ENCODE results near the gene RPS6KA3.

Gene RPS6KA3

DNA sequence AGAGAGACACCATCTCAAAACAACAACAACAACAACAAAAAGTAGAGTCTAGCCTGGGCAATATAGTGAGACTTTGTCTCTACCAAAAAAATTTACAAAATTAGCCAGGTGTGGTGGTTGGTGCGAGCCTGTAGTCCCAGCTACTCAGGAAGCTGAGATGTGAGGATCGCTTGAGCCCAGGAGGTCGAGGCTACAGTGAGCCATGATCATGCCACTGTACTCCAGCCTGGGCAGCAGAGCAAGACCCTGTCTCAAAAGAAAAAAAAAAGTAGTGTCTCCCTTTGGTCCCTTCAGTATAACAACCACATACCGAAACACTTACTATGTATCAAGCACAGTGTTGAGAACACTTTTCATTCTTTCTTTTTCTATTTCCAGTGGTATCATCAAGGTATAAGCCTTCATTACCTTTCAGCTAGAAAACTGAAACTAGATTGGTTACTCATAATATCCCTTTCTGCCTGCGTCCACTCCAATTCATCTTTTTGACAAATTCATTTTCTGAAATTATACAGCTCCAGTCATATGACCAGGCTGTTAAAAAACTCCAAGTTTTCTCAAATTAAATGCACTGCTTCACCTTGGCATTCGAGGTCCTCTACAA, 54.1 kb downstream of the RPS6KA3 start:
- no peak overlapping the region for H3K4me2 ChIP-seq (ENCODE audit: insufficient read depth, low read length)
- DNase-seq (no peak), ATAC-seq (ENCODE audit: insufficient read depth, low read depth) (no peak)
- peaks cover 19% of the 10 kb centered on the region for H3K36me3 ChIP-seq (ENCODE audit: insufficient read depth, low read length)
- H3K4me1 ChIP-seq (ENCODE audit: insufficient read depth, low read length), result peaks cover 7% of the 10 kb centered on the region
- TF ChIP-seq EZH2 (IDR thresholded peaks at IDR 0.05; ENCODE audit: borderline replicate concordance, low read depth, low read length, severe bottlenecking), result no peak
- TF ChIP-seq, protein P1, sequence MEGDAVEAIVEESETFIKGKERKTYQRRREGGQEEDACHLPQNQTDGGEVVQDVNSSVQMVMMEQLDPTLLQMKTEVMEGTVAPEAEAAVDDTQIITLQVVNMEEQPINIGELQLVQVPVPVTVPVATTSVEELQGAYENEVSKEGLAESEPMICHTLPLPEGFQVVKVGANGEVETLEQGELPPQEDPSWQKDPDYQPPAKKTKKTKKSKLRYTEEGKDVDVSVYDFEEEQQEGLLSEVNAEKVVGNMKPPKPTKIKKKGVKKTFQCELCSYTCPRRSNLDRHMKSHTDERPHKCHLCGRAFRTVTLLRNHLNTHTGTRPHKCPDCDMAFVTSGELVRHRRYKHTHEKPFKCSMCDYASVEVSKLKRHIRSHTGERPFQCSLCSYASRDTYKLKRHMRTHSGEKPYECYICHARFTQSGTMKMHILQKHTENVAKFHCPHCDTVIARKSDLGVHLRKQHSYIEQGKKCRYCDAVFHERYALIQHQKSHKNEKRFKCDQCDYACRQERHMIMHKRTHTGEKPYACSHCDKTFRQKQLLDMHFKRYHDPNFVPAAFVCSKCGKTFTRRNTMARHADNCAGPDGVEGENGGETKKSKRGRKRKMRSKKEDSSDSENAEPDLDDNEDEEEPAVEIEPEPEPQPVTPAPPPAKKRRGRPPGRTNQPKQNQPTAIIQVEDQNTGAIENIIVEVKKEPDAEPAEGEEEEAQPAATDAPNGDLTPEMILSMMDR (IDR thresholded peaks at IDR 0.05; ENCODE audit: borderline replicate concordance, extremely low read depth, low read length, poor library complexity, severe bottlenecking), result no peak
- no peak overlapping the region for H2AFZ ChIP-seq (ENCODE audit: low read depth, low read length)
- H3K9me3 ChIP-seq (ENCODE audit: insufficient read depth, low read length, severe bottlenecking), result no peaks in the 10 kb centered on the region
- 0 out of 2 replicates have a peak, but pooled peaks cover 3% of the 10 kb centered on the region for H4K20me1 ChIP-seq (ENCODE audit: insufficient read depth, low read length)
- no peak overlapping the region for H3K27ac ChIP-seq (ENCODE audit: low read length)
- H3K9ac ChIP-seq (ENCODE audit: low read depth, low read length), result no peak overlapping the region
- no peak overlapping the region for H3K4me3 ChIP-seq (ENCODE audit: low read depth in 1 of 2, low read length in 2 of 2)
- peaks cover 59% of the 10 kb centered on the region for H3K79me2 ChIP-seq (ENCODE audit: insufficient read depth, low read length)
- H3K27me3 ChIP-seq (ENCODE audit: insufficient read depth, low read length, poor library complexity), result no peaks in the 10 kb centered on the region

DNA sequence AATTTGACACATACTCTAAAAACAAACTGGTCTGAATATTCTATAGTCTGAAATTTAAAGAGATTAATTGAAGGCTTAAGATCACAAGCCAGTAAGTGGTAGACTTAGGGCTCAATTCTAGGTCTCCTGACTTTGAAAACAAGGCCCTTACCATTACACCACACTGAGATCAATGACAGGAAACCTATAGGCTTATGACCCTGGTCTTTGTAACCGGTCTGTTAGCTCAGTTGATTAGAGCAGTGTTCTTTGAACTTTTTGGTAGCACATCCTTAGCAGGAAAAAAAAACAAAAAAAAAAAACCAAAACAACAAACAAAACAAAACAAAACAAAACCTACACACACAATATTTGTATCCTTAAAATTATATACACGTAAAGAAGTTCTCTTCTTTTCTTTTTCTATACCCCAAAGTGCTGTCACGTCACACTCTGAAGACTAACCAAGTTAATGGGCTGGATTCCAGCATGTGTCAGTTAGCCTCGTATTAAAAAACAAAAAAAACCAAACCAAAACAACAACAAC, 55.4 kb downstream of the RPS6KA3 start:
- peaks cover 51% of the 10 kb centered on the region for H3K79me2 ChIP-seq (ENCODE audit: insufficient read depth, low read length)

DNA sequence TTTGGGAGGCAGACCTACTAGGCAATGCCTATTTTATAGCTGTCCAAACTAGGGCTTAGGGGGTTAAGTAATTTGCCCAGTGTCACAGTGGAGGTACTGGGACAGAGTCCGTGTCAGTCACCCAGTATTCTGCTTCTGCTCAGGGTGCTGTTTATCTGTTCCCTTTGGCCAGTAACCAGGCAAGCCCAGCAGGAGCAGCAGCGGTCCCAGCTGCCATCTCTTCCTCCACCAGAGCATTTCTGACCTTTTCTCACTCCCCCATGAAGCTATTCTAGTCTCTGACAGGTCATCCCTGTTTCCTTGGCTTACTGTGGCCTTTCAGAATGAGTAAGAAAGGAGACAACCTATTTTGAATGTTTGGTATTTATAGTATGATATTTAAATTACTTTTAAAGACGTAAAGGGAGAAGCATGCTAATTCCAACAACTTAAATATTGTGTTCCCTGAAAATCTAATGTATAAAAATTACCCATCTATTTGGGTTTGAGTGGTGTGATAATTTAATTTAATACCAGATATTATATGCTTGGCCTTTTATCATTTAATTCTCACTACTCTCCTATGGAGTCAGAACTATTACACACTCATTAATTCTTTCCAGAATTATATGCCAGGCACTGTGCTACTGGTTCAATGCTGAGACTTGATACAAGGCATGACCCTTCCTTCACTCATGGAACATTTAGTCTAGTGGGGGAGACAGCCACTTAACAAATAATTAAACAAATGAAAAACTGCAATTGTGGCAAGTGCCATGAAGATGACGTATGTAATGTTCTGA, 60.6 kb downstream of the RPS6KA3 start:
- H3K79me2 ChIP-seq (ENCODE audit: insufficient read depth, low read length), result peaks cover 12% of the 10 kb centered on the region; the same call in 1 of the 2 replicates
- H3K36me3 ChIP-seq (ENCODE audit: insufficient read depth, low read length), result peaks cover 49% of the 10 kb centered on the region
- no peak overlapping the region for H3K4me2 ChIP-seq (ENCODE audit: insufficient read depth, low read length)
- H3K4me3 ChIP-seq (ENCODE audit: low read depth in 1 of 2, low read length in 2 of 2), result no peak overlapping the region
- no peak overlapping the region for H2AFZ ChIP-seq (ENCODE audit: low read depth, low read length)
- H3K27ac ChIP-seq (ENCODE audit: low read length), result no peak overlapping the region; the same call in 1 of the 2 replicates
- H4K20me1 ChIP-seq (ENCODE audit: insufficient read depth, low read length), result no peaks in the 10 kb centered on the region
- DNase-seq, result no peak
- H3K9ac ChIP-seq (ENCODE audit: low read depth, low read length), result no peak overlapping the region
- TF ChIP-seq, protein P1 (IDR thresholded peaks at IDR 0.05; ENCODE audit: borderline replicate concordance, extremely low read depth, low read length, poor library complexity, severe bottlenecking), result no peak
- TF ChIP-seq EZH2 (IDR thresholded peaks at IDR 0.05; ENCODE audit: borderline replicate concordance, low read depth, low read length, severe bottlenecking), result no peak
- no peaks in the 10 kb centered on the region for H3K27me3 ChIP-seq (ENCODE audit: insufficient read depth, low read length, poor library complexity)
- H3K4me1 ChIP-seq (ENCODE audit: insufficient read depth, low read length), result peaks cover 28% of the 10 kb centered on the region
- H3K9me3 ChIP-seq (ENCODE audit: insufficient read depth, low read length, severe bottlenecking), result no peaks in the 10 kb centered on the region
- no peak for ATAC-seq (ENCODE audit: insufficient read depth, low read depth)

More for the DNA sequence above, 55.4 kb downstream of the RPS6KA3 start:
- H3K27me3 ChIP-seq (ENCODE audit: insufficient read depth, low read length, poor library complexity), result no peaks in the 10 kb centered on the region
- H3K4me2 ChIP-seq (ENCODE audit: insufficient read depth, low read length), result no peak overlapping the region
- H4K20me1 ChIP-seq (ENCODE audit: insufficient read depth, low read length), result 0 out of 2 replicates have a peak, but pooled peaks cover 3% of the 10 kb centered on the region
- H3K4me3 ChIP-seq (ENCODE audit: low read depth in 1 of 2, low read length in 2 of 2), result no peak overlapping the region
- DNase-seq (no peak), ATAC-seq (ENCODE audit: insufficient read depth, low read depth) (no peak)
- H3K9ac ChIP-seq (ENCODE audit: low read depth, low read length), result no peak overlapping the region
- peaks cover 5% of the 10 kb centered on the region; the same call in 1 of the 2 replicates for H3K4me1 ChIP-seq (ENCODE audit: insufficient read depth, low read length)
- TF ChIP-seq EZH2 (IDR thresholded peaks at IDR 0.05; ENCODE audit: borderline replicate concordance, low read depth, low read length, severe bottlenecking), result no peak
- TF ChIP-seq, protein P1 (IDR thresholded peaks at IDR 0.05; ENCODE audit: borderline replicate concordance, extremely low read depth, low read length, poor library complexity, severe bottlenecking), result no peak
- H3K9me3 ChIP-seq (ENCODE audit: insufficient read depth, low read length, severe bottlenecking), result no peaks in the 10 kb centered on the region
- peaks cover 31% of the 10 kb centered on the region for H3K36me3 ChIP-seq (ENCODE audit: insufficient read depth, low read length)
- no peak overlapping the region for H3K27ac ChIP-seq (ENCODE audit: low read length)
- H2AFZ ChIP-seq (ENCODE audit: low read depth, low read length), result no peak overlapping the region
